GM12878 (cell line): ENCODE data around the gene SLC6A11. TPM values are rescaled to one million over a fixed set of nuclear protein-coding genes. Genes with fewer than 3 reads are reported as not detected.

Source experiments
- ATAC-seq: fragments of 200-7000 bp; cut with Tn5 transposase; 3 replicates; pipeline ENCODE4 v1.9.1; 2020; ENCODE audit warnings: mild to moderate bottlenecking, moderate library complexity
- BruUV-seq: library from RNA; stranded (reverse); fragments of 400-500 nt; replicated peaks from 2 replicates; lab custom pipeline; 2021; lab: Mats Ljungman, UMichigan
- CTCF ChIA-PET: fragments of 300-600 bp; sonication (Branson Sonifier 250); formaldehyde crosslinking; extraction: SDS; loops from one replicate; lab custom pipeline; 2021; ENCODE audit warnings: inconsistent platforms; lab: Yijun Ruan, JAX
- POLR2A ChIA-PET: fragments of 350-600 bp; formaldehyde crosslinking; extraction: SDS; loops from one replicate; lab custom pipeline; 2021; ENCODE audit warnings: inconsistent platforms; lab: Charles Lee
- RAD21 ChIA-PET: fragments of 300-600 bp; sonication (Branson Sonifier 250); formaldehyde crosslinking; loops from one replicate; lab custom pipeline; 2023; ENCODE audit warnings: antibody characterized with exemption; ENCODE audit not compliant: unreplicated experiment; lab: Charles Lee
- SMC1A ChIA-PET: fragments of 300-600 bp; sonication (Branson Sonifier 250); formaldehyde crosslinking; loops from one replicate; lab custom pipeline; 2023; ENCODE audit not compliant: unreplicated experiment, uncharacterized antibody; lab: Charles Lee
- DNase-seq: peaks from one replicate; pipeline ENCODE4 v3.0.0-alpha.2; 2011; ENCODE audit warnings: low read depth, low spot score
- FAIRE-seq: peaks from 3 replicates; lab custom pipeline; 2011; peaks lifted over from hg19 to GRCh38; lab: Jason Lieb, UNC
- H2AFZ ChIP-seq: 2 replicates; pipeline ENCODE4 v1.6.0; 2011; ENCODE audit warnings: low read depth, low read length, control low read depth; ENCODE audit not compliant: control insufficient read depth
- H3K27ac ChIP-seq: 2 replicates; pipeline ENCODE4 v1.5.1; 2011; ENCODE audit warnings: control low read depth; ENCODE audit not compliant: control insufficient read depth, insufficient read depth
- H3K27me3 ChIP-seq, 2 experiments: replicated peaks in 1 of 2; 2 replicates each; pipeline versions ENCODE4 v1.6.0 to v1.6.1; 2011; ENCODE audit warnings: low read length in 1 of 2; ENCODE audit not compliant: control insufficient read depth in 2 of 2, insufficient read depth in 2 of 2
- H3K36me3 ChIP-seq, 2 experiments: 2 replicates each; pipeline ENCODE4 v1.5.1; 2011; ENCODE audit warnings: low read length in 1 of 2; ENCODE audit not compliant: control insufficient read depth in 2 of 2, insufficient read depth in 2 of 2
- H3K4me1 ChIP-seq: 2 replicates; pipeline ENCODE4 v1.6.1; 2011; ENCODE audit warnings: mild to moderate bottlenecking, low read length, moderate library complexity, mixed read lengths; ENCODE audit not compliant: control insufficient read depth, insufficient read depth
- H3K4me2 ChIP-seq: 2 replicates; pipeline ENCODE4 v1.6.0; 2011; ENCODE audit warnings: control low read depth; ENCODE audit not compliant: control insufficient read depth, insufficient read depth
- H3K4me3 ChIP-seq: fragments of 200-600 bp; sonication (generic); 2 replicates; pipeline ENCODE4 v1.5.1; 2016
- H3K79me2 ChIP-seq: 2 replicates; pipeline ENCODE4 v1.6.0; 2011; ENCODE audit warnings: low read length; ENCODE audit not compliant: control insufficient read depth, insufficient read depth
- H3K9ac ChIP-seq: 2 replicates; pipeline ENCODE4 v1.8.0; 2011; ENCODE audit warnings: low read length, control low read depth, mixed read lengths; ENCODE audit not compliant: control insufficient read depth, insufficient read depth
- H3K9me3 ChIP-seq: replicated peaks from 3 replicates; pipeline ENCODE4 v1.5.1; 2011; ENCODE audit warnings: mild to moderate bottlenecking, low read length; ENCODE audit not compliant: control insufficient read depth, insufficient read depth
- H4K20me1 ChIP-seq: 2 replicates; pipeline ENCODE4 v1.6.0; 2011; ENCODE audit not compliant: control insufficient read depth, insufficient read depth
- CREM ChIP-seq: IDR thresholded peaks from 2 replicates; pipeline ENCODE4 v1.6.1; 2014; ENCODE audit warnings: antibody characterized with exemption, low read depth
- ETV6 ChIP-seq, 2 experiments: fragments of 450-650 bp in 1 of 2; IDR thresholded peaks in 1 of 2; conservative IDR thresholded peaks in 1 of 2; 2 replicates each; pipeline ENCODE4 v1.6.1; 2014; ENCODE audit warnings: antibody characterized with exemption in 1 of 2, borderline replicate concordance in 1 of 2, low read depth in 1 of 2, mild to moderate bottlenecking in 1 of 2, moderate library complexity in 1 of 2
- GABPA ChIP-seq: IDR thresholded peaks from 2 replicates; pipeline ENCODE4 v1.6.1; 2014; ENCODE audit warnings: antibody characterized with exemption, low read depth, mild to moderate bottlenecking, inconsistent platforms
- HDAC6 ChIP-seq: fragments of 200-600 bp; sonication (generic); IDR thresholded peaks from one replicate; pipeline ENCODE4 v1.8.0; 2017; ENCODE audit warnings: antibody characterized with exemption; ENCODE audit not compliant: unreplicated experiment
- IRF5 ChIP-seq: fragments of 450-650 bp; IDR thresholded peaks from 2 replicates; pipeline ENCODE4 v1.6.1; 2017; ENCODE audit warnings: borderline replicate concordance
- KLF5 ChIP-seq: fragments of 450-650 bp; IDR thresholded peaks from 2 replicates; pipeline ENCODE4 v1.6.1; 2014; ENCODE audit warnings: mild to moderate bottlenecking; ENCODE audit not compliant: partially characterized antibody
- MEF2A ChIP-seq: IDR thresholded peaks from 2 replicates; pipeline ENCODE4 v1.6.1; 2011; ENCODE audit warnings: low read depth, mild to moderate bottlenecking, low read length, moderate library complexity; ENCODE audit not compliant: insufficient read depth
- POLR2AphosphoS5 ChIP-seq: IDR thresholded peaks from 2 replicates; pipeline ENCODE4 v1.6.1; 2011; ENCODE audit warnings: mild to moderate bottlenecking, low read length, inconsistent platforms
- SP1 ChIP-seq: IDR thresholded peaks from one replicate; pipeline ENCODE4 v1.6.1; 2011; ENCODE audit warnings: low read depth, low read length
- SRF ChIP-seq, 2 experiments: IDR thresholded peaks; 2 replicates each; pipeline ENCODE4 v1.6.1; 2011; ENCODE audit warnings: low read depth in 2 of 2, low read length in 2 of 2, mild to moderate bottlenecking in 1 of 2, moderate library complexity in 1 of 2
- TARDBP ChIP-seq: IDR thresholded peaks from 2 replicates; pipeline ENCODE4 v1.6.1; 2016; ENCODE audit warnings: borderline replicate concordance
- TCF3 ChIP-seq: IDR thresholded peaks from 2 replicates; pipeline ENCODE4 v1.6.1; 2012; ENCODE audit warnings: low read depth, mild to moderate bottlenecking, low read length, borderline replicate concordance; ENCODE audit not compliant: insufficient read depth
- ZBED1 ChIP-seq: IDR thresholded peaks from 2 replicates; pipeline ENCODE4 v1.6.1; 2016; ENCODE audit warnings: borderline replicate concordance
- ZBTB40 ChIP-seq: fragments of 450-650 bp; IDR thresholded peaks from 2 replicates; pipeline ENCODE4 v1.6.1; 2016; ENCODE audit warnings: mild to moderate bottlenecking, moderate library complexity, borderline replicate concordance
- ZNF217 ChIP-seq: fragments of 450-650 bp; IDR thresholded peaks from 2 replicates; pipeline ENCODE4 v1.6.1; 2017; ENCODE audit warnings: antibody characterized with exemption, mild to moderate bottlenecking
- ZNF622 ChIP-seq: fragments of 450-650 bp; IDR thresholded peaks from 2 replicates; pipeline ENCODE4 v1.6.1; 2017; ENCODE audit warnings: mild to moderate bottlenecking, inconsistent platforms
- ZZZ3 ChIP-seq: IDR thresholded peaks from 2 replicates; pipeline ENCODE4 v1.6.1; 2011; ENCODE audit warnings: low read depth; ENCODE audit not compliant: control insufficient read depth, insufficient read length
- WGBS: methylation state at CpG from one replicate; pipeline ENCODE4 v1.1.6; 2016; ENCODE audit warnings: low lambda C conversion rate; ENCODE audit not compliant: insufficient replicate concordance, insufficient coverage; ENCODE audit errors: missing lambda C conversion rate; 5-methylcytosine and 5-hydroxymethylcytosine counted together
- in situ Hi-C: fragments of 300-500 bp; cut with MboI; formaldehyde crosslinking; loops from 9 replicates; pipeline ENCODE4 v1.14.3; 2018; ENCODE audit warnings: mixed read lengths
- intact Hi-C: fragments of 100-400 bp; cut with micrococcal nuclease; formaldehyde crosslinking; loops from one replicate; pipeline ENCODE4 v1.14.2; 2022; ENCODE audit not compliant: unreplicated experiment
- polyA plus RNA-seq, 11 experiments: library from polyadenylated mRNA; depleted of rRNA in 4 of 11; unstranded in 6 of 11; stranded (reverse) in 5 of 11; fragments of >200 nt; fragmentation: Nextera tagmentation in 4 of 11; fragmentation: Illumina TruSeq in 1 of 11; extraction: Ambion mirVana in 4 of 11; extraction: Trizol in 1 of 11; gene quantifications; 1 replicate in 1 of 11; 2 replicates in 10 of 11; pipeline versions ENCODE4 v1.2.1 to v1.2.3, GENCODE V29; 2011 to 2016; ENCODE audit warnings: inconsistent platforms in 2 of 11, missing spikeins in 2 of 11, low read depth in 1 of 11
- total RNA-seq, 4 experiments: library from RNA; depleted of rRNA in 3 of 4; stranded (reverse); fragments of >200 nt in 3 of 4; fragmentation: Illumina TruSeq in 1 of 4; extraction: Trizol in 1 of 4; gene quantifications; 2 replicates each; pipeline versions ENCODE4 v1.2.1 to v1.2.3, GENCODE V29; 2013 to 2021
- TF ChIP-seq, protein P1 (sequence below): IDR thresholded peaks from 2 replicates; pipeline ENCODE4 v1.6.1; 2012; ENCODE audit warnings: low read depth, low read length, improper control_type of control experiment

SLC6A11 gene
- total and polyA plus RNA-seq, 10 of the 15 experiments (the other 5 are each of a cell fraction or from before 2014, with no cell fraction given), result not detected

GRCh38 chr3:10888518-10889090 is 72.6 kb downstream of the SLC6A11 start:
- no peak overlapping the region for H3K4me2 ChIP-seq
- ATAC-seq, result no peak
- ChIA-PET POLR2A (no interaction called here), SMC1A (no interaction called here), RAD21 (no interaction called here), CTCF (interaction anchor here (0.6 to 1.0 kb wide), 2 partner anchors 35 to 171 kb away, joined by 3 read pairs; no protein-coding TSS in a partner anchor)
- no peak for FAIRE-seq
- BruUV-seq, result no TSS peak
- H3K27ac ChIP-seq, result no peak overlapping the region
- no peak overlapping the region for H3K9ac ChIP-seq
- H4K20me1 ChIP-seq, result no peaks in the 10 kb centered on the region
- DNase-seq, result no peak
- no peak overlapping the region for H2AFZ ChIP-seq
- intact Hi-C loops (no loop called here), in situ Hi-C loops (no loop called here)
- WGBS, result 0% methylated on average over 3 of the region's 3 CpGs
- H3K79me2 ChIP-seq, result no peaks in the 10 kb centered on the region
- TF ChIP-seq SP1 (no peak), ETV6 (conservative IDR thresholded peaks at IDR 0.05 in 1 of 2, IDR thresholded peaks at IDR 0.05 in 1 of 2; ENCODE audit: borderline replicate concordance in 1 of 2, low read depth in 1 of 2) (no peak), HDAC6 (no peak), TARDBP (no peak), ZNF622 (no peak), KLF5 (no peak), ZBTB40 (no peak), ZNF217 (no peak), TCF3 (no peak), ZBED1 (no peak), ZZZ3 (no peak), POLR2AphosphoS5 (no peak), CREM (no peak), SRF (IDR thresholded peaks at IDR 0.05; ENCODE audit: low read depth in 2 of 2, low read length in 2 of 2) (no peak), IRF5 (no peak), GABPA (no peak), MEF2A (no peak)
- TF ChIP-seq, protein P1, sequence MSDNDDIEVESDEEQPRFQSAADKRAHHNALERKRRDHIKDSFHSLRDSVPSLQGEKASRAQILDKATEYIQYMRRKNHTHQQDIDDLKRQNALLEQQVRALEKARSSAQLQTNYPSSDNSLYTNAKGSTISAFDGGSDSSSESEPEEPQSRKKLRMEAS, result no peak
- H3K27me3 ChIP-seq, result no peaks in the 10 kb centered on the region
- no peaks in the 10 kb centered on the region for H3K36me3 ChIP-seq
- no peaks in the 10 kb centered on the region for H3K4me1 ChIP-seq
- H3K9me3 ChIP-seq, result no peaks in the 10 kb centered on the region; the same call in 2 of the 3 replicates
- H3K4me3 ChIP-seq, result no peak overlapping the region
